BE2C (cell line): ENCODE results near the gene CCDC146.
"Not testable (repeated sequence)": the region's sequence is repeated elsewhere in the genome, so short reads cannot be mapped to it uniquely, and the experiment has no call there.

ENCODE experiments used
- DNase-seq: peaks from one replicate; pipeline ENCODE4 v3.0.0-alpha.2; 2020
- H3K27me3 ChIP-seq: fragments of 250-450 bp; sonication (Bioruptor Pico); 2 replicates; pipeline ENCODE4 v1.5.1; 2020; ENCODE audit warnings: mild to moderate bottlenecking
- H3K36me3 ChIP-seq: fragments of 250-450 bp; sonication (Bioruptor Pico); 2 replicates; pipeline ENCODE4 v1.5.1; 2020; ENCODE audit warnings: mild to moderate bottlenecking
- H3K4me1 ChIP-seq: fragments of 250-450 bp; sonication (Bioruptor Pico); 2 replicates; pipeline ENCODE4 v1.5.1; 2020
- H3K4me3 ChIP-seq: 2 replicates; pipeline ENCODE4 v1.5.1; 2011; ENCODE audit warnings: low read depth, low read length
- H3K9me3 ChIP-seq: fragments of 250-450 bp; sonication (Bioruptor Pico); 2 replicates; pipeline ENCODE4 v1.5.1; 2020
- TF ChIP-seq, protein P1 (sequence below): IDR thresholded peaks from 2 replicates; pipeline ENCODE4 v1.5.1; 2012; ENCODE audit warnings: mild to moderate bottlenecking, low read depth, low read length

The CCDC146 gene

GRCh38 chr7:77223261-77223660, 100.8 kb downstream of the CCDC146 start:
- DNase-seq: no peak
- H3K4me1 ChIP-seq: no peaks in the 10 kb centered on the region

GRCh38 chr7:77226357-77226839, 104.0 kb downstream of the CCDC146 start:
- DNase-seq: no peak
- Histone ChIP-seq H3K4me1 (no peaks in the 10 kb centered on the region), H3K36me3 (no peaks in the 10 kb centered on the region), H3K9me3 (no peaks in the 10 kb centered on the region), H3K4me3 (no peak overlapping the region), H3K27me3 (0 out of 2 replicates have a peak, but pooled peaks cover 2% of the 10 kb centered on the region)
- TF ChIP-seq, protein P1, sequence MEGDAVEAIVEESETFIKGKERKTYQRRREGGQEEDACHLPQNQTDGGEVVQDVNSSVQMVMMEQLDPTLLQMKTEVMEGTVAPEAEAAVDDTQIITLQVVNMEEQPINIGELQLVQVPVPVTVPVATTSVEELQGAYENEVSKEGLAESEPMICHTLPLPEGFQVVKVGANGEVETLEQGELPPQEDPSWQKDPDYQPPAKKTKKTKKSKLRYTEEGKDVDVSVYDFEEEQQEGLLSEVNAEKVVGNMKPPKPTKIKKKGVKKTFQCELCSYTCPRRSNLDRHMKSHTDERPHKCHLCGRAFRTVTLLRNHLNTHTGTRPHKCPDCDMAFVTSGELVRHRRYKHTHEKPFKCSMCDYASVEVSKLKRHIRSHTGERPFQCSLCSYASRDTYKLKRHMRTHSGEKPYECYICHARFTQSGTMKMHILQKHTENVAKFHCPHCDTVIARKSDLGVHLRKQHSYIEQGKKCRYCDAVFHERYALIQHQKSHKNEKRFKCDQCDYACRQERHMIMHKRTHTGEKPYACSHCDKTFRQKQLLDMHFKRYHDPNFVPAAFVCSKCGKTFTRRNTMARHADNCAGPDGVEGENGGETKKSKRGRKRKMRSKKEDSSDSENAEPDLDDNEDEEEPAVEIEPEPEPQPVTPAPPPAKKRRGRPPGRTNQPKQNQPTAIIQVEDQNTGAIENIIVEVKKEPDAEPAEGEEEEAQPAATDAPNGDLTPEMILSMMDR: no peak

More at GRCh38 chr7:77223261-77223660, 100.8 kb downstream of the CCDC146 start:
- Histone ChIP-seq H3K9me3 (no peaks in the 10 kb centered on the region; the same call in 1 of the 2 replicates), H3K27me3 (no peaks in the 10 kb centered on the region), H3K36me3 (no peaks in the 10 kb centered on the region), H3K4me3 (no peak overlapping the region)
- TF ChIP-seq, protein P1: no peak

- H3K36me3 ChIP-seq, H3K9me3 ChIP-seq, DNase-seq, H3K4me1 ChIP-seq, H3K4me3 ChIP-seq, H3K27me3 ChIP-seq: not testable (repeated sequence)
Measured at GRCh38 chr7:77228795-77229194, 106.4 kb downstream of the CCDC146 start.

DNA sequence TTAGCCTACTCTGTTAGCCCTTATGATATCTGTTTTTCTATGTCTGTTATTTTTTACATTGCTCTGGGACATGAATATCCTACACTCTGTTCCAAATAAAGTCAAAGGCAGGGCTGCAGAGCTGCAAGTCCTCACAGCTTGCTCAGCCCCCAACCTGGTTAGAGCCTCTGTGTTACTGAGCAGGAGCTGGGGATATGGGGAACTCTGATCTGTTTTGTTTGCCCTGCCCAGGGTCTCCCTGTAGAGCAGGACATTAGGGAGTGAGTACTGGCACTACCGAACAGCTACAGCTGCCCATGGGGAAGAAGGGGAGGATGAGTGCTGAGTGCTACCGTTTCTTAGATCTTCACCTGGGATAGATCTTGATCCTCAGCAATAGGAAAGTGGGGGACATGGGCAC, 110.1 kb downstream of the CCDC146 start:
- H3K36me3 ChIP-seq: no peaks in the 10 kb centered on the region
- peaks cover 5% of the 10 kb centered on the region; the same call in 1 of the 2 replicates for H3K27me3 ChIP-seq
- H3K4me3 ChIP-seq: no peak overlapping the region
- H3K9me3 ChIP-seq: no peaks in the 10 kb centered on the region
- TF ChIP-seq, protein P1: no peak
- no peak for DNase-seq
- no peaks in the 10 kb centered on the region for H3K4me1 ChIP-seq

- peaks cover 5% of the 10 kb centered on the region for H3K27me3 ChIP-seq
- DNase-seq: no peak
Measured at GRCh38 chr7:77235276-77235675, 112.9 kb downstream of the CCDC146 start.

GRCh38 chr7:77238703-77239136, 116.3 kb downstream of the CCDC146 start:
- no peak for DNase-seq
- no peak overlapping the region for H3K4me3 ChIP-seq
- TF ChIP-seq, protein P1: no peak
- H3K9me3 ChIP-seq: no peaks in the 10 kb centered on the region
- H3K27me3 ChIP-seq: no peaks in the 10 kb centered on the region; the same call in 1 of the 2 replicates
- H3K36me3 ChIP-seq: no peaks in the 10 kb centered on the region
- no peaks in the 10 kb centered on the region for H3K4me1 ChIP-seq

More at GRCh38 chr7:77235276-77235675, 112.9 kb downstream of the CCDC146 start:
- TF ChIP-seq, protein P1: no peak
- Histone ChIP-seq H3K4me3 (no peak overlapping the region), H3K9me3 (no peaks in the 10 kb centered on the region), H3K4me1 (no peaks in the 10 kb centered on the region), H3K36me3 (no peaks in the 10 kb centered on the region)
